Measurements from ENCODE around the gene BAIAP2.
"Not testable (repeated sequence)": the region's sequence is repeated elsewhere in the genome, so short reads cannot be mapped to it uniquely, and the experiment has no call there.

BAIAP2 gene

DNA sequence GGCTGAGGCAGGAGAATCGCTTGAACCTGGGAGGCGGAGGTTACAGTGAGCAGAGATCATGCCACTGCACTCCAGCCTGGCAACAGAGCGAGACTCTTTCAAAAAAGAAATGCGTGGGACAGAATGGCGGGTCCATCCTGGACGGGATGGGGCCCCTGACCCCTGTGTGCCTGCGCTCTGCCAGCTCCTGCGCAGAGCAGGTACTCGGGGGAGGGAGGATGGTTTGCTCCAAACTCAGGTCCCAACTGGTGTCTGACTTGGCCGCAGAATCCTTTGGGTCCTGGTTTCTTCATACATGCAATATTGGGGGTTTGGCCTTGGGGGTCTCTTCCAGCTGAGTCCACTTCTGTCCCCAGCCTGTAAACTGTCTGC is 33.0 kb upstream of the BAIAP2 start:
- DNase-seq (ENCODE audit: low read depth) = no peak

DNA sequence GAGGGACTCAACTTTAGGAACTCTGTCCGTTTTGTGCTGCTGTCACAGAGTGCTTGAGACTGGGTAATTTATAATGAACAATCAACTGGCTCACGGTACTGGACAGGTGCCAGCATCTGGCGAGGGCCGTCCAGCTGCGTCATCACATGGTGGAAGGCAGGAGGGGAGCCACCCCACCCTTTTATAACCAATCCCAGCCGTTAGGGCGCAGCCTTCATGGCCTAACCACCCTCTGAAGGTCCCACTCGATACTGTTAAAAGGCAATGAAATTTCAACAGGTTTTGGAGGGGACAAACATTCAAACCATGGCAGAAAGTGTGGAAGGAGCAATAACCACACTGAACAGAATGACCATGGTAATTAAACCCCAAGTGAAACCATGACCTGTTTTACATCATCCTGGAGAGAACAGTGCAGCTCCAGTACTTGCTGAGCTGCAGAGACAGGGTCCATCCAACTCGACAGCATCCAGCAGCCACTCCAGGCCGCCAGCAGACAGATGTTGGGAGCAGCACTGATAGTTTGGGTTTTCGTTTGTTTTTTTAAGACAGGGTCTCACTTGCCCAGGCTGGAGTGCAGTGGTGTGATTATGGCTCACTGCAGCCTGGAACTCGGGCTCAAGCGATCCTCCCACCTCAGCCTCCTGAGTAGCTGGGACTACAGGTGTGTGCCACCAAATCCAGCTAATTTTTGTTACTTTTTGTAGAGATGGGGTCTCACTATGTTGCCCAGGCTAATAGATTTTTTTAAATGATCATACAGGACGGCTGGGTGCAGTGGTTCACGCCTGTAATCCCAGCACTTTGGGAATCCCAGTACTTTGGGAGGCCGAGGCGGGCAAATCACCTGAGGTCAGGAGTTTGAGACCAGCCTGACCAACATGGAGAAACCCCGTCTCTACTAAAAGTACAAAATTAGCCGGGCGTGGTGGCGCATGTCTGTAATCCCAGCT is 32.3 kb upstream of the BAIAP2 start:
- DNase-seq (ENCODE audit: low read depth) = peak; percentile 40

DNA sequence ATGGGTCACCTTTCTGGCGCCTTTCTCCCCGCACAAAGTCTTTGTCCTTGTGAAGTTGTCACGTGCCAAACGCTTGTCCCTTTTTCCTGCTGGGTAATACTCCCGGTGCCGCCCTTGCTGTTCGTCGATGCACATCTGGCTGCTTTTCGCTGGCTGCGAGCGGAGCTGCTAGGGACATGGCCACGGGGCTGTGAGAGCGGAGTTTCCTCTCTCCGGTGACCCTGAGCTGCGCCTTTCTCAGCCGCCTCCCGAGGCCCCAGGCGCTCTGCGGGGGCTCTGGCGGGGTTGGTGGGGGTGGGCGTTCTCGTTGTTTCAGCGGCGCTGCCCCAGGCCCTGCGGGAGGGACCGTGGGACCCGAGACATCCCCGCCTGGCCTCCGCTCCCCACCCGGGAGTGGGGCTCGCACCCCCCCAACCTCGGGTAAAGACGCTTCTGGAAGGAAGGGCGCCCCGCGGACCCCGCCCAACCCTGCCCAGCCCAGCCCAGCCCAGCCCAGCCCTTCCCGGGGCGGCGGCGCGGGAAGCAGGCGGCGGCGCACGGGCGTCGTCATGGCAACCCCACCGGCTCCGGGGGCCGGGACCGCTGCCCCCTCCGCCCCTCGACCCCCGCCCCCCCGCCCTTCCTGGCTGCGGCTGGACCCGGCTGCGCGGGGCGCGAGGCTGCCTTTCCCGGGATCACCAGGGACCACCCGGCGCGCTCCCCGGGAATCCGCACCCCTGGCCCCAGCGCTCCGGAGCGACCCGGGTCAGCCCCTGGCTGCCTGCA is 31.1 kb upstream of the BAIAP2 start:
- no peak for DNase-seq (ENCODE audit: low read depth)

DNA sequence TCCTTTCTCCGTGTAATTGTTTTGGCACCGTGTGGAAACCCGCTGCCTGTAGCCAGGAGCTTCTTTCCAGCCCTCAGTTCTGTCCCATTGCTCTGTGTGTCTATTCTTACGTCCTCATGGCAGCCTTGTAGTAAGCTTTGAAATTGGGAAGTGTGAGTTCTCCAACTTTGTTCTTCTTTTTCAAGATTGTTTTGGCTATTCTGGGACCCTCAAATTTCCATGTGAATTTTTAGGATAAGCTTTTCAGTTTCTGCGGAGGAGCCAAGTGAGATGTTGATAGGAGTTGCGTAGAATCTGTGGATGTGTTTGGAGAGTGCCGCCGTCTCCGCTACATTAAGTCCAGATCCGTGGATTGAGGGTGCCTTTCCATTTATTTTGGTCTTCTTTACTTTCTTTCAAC is 28.1 kb upstream of the BAIAP2 start:
- DNase-seq (ENCODE audit: low read depth) = no peak

DNA sequence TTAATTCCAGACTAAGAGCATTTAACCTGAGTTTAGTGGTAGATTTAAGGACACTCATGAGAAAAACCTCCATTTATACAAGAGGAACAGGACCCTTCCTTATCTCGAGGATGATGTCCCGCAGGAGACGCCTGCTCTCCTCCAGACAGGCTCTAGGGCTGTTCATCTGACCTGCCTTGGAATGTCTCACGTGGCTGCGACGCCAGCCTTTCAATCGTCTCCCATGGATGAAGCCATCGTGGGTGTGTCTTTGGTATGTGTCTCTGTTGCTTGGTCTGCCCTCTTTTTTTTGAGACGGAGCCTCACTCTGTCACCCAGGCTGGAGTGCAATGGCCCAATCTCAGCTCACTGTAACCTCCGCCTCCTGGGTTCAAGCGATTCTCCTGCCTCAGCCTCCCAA is 26.8 kb upstream of the BAIAP2 start:
- DNase-seq (ENCODE audit: low read depth) = no peak

DNA sequence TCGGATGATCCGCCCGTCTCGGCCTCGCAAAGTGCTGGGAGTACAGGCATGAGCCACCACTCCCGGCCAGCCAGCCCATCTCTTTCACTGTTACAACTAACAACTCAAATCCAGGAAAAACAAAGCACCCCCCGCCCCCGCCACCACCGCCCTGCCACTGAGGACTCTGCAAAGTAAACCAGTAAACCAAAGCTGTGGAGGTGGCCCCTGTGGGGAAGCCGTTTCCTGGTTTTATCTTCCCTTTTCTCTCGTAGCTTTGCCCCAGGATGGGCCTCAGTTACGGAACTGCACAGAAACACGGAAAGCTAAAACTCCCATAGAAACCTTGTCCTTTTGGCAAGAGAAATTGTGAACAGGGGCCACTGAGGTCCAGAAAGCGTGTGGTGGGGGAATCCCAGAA is 25.8 kb upstream of the BAIAP2 start:
- no peak for DNase-seq (ENCODE audit: low read depth)

DNA sequence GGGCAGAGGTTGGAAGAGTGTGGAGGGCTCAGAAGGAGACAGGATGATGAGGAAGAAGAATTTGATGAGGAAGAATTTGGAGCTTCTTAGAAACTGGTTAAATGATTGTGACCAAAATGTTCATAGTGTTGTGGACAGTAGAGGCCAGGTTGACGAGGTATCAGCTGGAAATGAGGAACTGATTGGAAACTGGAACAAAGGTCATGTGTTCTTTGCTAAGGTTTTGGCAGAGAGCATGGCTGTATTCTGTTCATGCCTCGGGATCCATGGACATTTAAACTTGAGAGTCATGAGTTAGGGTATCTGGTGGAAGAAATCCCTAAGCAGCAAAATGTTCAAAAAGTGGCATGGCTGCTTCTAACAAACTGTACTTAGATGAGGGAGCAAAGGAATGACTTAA is 24.0 kb upstream of the BAIAP2 start:
- DNase-seq (ENCODE audit: low read depth) = no peak

DNA sequence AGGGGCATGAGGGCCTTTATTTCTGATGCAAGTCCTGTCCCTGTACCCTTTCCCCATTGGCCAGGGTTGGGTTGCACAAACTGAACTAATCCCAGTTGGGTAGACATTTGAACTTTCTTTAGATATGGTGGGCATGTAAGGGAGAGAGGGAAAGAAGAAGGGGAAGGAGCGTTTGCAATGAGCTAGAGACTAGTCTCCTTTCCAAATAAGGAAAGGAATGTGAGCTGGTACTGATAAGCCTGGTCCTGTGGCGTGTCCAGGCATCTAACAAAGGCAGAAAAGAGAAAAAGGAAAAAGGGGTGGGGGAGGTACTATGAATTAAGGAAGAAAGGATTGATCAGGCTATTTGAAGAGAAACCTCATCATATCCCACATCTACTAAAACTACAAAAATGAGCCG is 23.0 kb upstream of the BAIAP2 start:
- no peak for DNase-seq (ENCODE audit: low read depth)

DNA sequence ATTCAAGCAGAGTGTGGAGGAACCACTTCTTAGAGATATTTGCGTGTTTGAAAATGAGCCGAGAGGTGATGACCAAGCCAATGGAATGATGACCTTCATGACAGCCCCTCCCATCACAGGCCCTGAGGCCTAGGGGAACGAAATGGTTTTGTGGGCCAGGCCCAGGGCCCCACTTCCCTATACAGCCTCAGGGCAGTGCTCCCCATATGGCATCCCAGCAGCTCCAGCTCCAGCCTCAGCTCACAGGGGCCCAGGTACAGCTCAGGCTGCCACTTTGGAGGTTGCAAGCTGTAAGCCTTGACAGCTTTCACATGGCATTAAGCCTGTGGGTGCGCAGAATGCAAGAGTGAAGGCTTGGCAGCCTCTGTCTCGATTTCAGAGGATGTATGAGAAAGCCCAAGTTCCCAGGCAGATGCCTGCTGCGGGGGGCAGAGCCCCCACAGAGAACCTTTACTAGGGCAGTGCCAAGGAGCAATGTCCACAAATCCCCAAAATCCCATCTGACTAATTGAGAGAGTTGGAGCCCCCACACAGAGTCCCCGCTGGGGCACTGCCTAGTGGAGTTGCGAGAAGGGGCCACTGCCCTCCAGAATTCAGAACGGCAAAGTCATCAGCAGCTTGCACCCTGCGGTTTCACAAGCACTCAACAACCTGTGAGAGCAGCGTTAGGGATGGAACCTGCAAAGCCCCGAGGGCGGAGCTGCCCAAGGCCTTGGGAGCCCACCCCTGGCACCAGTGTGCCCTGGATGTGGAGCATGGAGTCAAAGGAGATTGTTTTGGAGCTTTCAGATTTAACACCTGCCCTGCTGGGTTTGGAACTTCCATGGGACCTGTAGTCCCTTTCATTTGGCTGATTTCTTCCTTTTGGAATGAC is 22.1 kb upstream of the BAIAP2 start:
- no peak for DNase-seq (ENCODE audit: low read depth)

DNA sequence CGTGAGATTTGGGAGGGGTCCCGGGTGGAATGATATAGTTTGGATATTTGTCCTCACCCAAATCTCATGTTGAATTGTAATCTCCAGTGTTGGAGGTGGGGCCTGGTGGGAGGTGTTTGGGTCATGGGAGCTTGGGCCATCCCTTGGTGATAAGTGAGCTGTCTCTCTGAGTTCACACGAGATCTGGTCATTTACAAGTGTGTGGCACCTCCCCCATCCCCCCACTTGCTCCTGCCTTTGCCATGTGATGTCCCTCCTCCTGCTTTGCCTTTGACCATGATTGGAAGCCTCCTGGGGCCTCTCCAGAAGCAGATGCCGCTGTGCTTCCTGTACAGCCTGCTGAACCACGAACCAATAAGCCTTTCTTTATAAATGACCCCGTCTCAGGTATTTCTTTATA is 21.3 kb upstream of the BAIAP2 start:
- DNase-seq (ENCODE audit: low read depth) = no peak

DNA sequence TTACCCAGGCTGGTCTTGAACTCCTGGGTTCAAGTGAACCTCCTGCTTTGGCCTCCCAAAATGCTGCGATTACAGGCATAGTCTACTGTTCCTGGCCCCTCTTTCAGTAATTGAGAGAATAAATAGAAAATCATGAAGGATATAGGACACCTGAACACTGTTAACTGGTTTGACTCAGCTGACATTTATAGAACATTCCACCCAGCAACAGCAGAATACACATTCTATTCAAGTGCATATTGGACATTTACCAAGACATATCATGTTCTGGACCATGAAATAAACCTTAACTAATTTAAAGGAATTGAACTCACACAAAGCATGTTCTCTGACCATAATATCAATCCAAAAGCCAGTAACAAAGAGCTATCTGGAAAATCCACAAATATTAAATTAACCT is 19.8 kb upstream of the BAIAP2 start:
- DNase-seq (ENCODE audit: low read depth) = no peak

DNA sequence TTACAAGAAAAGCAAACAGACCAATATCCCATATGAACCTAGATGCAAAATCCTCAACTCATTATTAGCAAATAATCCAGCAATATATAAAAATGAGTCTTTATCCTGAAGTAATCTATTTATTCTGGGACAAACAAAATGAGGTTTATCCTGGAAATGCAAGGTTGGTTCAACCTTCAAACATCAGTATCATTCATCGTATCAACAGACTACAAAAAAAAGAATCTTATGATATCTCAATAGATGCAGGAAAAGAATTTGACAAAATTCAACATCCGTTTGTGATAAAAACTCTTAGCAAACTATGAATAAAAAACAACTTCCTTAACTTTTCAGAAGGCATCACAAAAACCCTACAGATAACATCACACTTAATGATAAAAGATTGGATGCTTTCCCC is 18.4 kb upstream of the BAIAP2 start:
- no peak for DNase-seq (ENCODE audit: low read depth)

DNA sequence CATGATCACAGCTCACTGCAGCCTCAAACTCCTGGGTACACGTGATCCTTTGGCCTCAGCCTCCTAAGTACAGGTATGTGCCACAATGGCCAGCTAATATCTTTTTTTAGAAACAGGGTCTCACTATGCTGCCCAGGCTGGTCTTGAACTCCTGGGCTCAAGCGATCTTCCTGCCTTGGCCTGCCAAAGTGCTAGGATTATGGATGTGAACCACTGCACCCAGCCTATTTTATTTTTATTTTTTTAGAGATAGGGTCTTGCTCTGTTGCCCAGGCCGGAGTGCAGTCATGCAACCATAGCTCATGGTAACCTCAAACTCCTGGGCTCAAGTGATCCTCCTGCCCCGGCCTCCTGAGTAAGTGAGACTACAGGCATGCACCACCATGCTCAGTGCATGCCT is 17.6 kb upstream of the BAIAP2 start:
- DNase-seq (ENCODE audit: low read depth) = not testable (repeated sequence)

DNA sequence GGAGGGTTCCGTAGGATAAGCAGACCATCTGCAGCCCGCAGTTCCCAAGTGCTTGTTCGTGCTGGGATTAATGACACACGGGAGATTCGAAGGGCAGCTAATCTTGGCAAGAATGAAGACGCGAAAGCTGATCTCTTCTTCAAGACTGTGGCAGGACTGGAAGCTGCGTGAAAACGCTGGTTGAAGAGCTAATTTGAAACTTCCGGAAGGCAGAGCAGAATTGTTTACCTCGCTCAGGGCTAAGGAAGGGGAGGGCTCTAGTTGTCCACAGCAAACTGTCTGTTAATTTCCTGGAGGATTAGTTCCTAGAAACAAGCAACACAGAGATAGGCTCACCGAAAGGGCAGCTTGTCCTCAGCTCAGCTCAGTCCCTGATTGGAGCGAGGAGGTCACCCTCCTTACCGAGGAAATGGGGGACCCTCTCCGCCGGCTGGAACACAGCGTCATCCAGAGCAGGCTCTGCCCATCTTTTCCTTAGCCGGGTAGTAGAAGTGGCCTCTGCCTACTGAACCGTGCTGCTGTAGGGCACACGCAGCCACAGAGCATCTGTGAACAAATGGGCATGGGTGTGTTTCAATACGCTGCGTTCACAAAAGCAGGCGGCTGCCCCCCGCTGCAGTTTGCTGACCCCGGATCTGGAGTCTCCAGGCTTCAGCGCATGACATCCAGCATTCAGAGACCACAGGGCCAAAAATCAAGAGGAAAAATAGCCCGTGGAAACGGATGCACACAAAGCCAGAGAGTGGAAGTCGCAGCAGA is 16.7 kb upstream of the BAIAP2 start:
- no peak for DNase-seq (ENCODE audit: low read depth)

DNA sequence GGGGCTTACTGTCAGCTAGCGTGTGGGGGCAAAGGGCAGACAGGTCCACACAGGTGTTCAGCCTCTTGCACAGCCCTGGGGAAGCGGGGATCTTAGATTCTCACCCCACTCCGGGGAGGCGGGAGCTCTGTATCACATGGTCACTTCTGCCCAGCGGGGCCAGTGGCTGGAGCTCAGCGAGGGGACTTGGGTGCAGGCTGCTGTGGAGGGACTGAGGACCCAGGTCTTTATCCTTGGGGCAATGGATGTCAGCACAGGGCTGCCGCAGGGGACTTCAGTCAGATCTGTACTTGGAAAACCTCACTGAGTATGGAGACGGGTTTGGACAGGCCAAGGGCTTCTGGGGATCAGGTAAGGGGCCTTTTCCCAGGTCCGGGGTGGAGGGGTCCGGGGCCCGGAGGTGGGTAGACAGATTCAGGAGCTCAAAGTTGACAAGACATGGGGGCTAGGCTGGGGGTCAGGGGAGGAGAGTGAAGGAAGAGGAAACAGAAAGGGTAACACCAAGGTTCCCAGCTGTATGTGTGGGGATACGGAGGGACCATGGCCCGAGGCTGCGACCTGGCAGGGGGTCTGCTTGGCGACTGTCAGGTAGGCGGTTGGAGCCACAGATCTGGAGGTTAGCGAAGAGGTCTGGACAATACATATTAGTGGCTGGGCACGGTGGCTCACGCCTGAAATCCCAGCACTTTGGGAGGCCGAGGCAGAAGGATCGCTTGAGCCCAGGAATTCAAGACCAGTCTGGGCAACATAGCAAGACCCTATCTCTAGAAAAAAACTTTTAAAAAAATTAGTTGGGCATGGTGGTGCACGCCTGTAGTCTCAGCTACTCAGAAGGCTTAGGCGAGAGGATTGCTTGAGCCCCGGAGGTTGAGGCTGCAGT is 15.1 kb upstream of the BAIAP2 start:
- no peak for DNase-seq (ENCODE audit: low read depth)

DNA sequence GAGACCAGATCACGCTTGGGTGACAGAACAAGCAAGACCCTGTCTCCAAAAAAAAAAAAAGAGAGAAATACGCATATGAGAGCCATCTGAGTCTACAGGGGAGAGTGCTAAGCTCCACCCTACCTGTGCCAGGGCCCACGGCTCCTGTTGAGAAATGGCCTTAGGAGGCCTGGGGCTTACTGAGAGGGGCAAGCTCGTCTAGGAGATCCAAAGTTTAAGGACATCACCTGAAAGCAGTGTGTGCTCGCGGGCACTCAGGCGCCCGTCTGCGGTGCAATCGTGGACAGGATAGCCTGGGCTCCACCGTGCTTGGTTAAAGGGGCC is 14.5 kb upstream of the BAIAP2 start:
- no peak for DNase-seq (ENCODE audit: low read depth)

DNA sequence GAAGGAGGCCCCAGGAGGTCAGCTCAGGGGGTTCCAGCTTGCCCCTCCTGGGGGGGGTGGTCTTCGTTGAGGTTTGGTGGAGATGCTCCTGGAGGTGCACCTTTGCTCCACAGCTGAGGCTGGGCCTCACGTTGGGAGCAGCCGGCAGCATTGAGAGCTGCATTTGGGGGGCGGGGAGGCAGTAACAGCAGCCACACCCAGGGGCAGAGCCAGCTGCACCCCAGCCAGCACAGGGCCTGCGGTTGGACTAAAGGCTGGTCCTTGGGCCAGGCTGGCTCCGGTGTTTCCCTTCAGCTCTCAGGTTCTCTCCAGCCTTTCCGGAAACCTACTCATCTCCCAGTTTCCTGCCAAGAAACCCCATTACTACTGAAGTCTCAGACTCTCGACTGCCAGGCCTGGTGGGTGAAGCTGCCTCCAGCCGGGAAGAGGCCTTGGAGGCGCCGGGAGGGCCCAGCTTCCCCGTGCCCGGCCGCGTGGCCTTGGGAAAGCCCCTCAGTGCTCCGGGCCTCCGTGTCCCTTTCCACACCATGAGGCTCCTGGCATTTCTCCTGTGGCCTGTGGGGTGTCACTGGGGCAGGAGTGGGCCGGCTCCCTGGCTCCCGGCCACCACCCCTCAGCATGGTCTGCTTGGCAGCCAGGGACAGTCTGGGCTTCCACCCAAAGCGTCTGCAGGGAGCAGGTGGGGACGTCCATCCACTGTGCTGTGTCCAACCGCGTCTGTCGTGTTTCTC is 14.0 kb upstream of the BAIAP2 start:
- no peak for DNase-seq (ENCODE audit: low read depth)

DNA sequence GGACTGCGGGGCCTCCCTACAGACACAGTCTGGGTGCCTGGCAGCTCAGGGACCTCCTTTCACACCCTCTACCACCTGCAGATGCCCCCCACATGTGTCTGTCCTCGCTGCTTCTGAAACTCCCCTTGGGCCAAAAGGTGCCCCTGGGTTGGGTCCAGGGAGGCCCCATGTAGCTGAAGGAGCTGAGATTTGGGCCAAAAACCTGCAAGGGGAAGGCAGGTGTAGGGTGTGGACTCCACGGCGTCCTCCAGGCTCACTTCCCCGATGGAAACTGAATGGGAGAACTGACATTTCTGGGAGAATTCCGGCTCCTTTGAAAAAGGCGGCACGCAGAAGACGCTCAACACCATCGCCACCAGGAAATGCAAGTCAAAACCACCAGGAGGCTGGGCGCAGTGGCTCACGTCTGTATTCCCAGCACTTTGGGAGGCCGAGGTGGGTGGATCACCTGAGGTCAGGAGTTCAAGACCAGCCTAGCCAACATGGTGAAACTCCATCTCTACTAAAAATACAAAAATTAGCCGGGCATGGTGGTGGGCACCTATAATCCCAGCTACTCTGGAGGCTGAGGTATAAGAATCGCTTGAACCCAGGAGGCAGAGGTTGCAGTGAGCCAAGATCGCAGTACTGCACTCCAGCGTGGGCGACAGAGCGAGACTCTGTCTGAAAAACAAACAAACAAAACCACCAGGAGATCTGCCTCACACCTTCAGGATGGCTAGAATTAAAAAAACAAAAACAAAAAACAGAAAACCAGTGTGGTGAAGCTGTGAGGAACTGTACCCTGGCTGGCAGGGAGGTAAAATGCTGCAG is 13.2 kb upstream of the BAIAP2 start:
- DNase-seq (ENCODE audit: low read depth) = no peak

DNA sequence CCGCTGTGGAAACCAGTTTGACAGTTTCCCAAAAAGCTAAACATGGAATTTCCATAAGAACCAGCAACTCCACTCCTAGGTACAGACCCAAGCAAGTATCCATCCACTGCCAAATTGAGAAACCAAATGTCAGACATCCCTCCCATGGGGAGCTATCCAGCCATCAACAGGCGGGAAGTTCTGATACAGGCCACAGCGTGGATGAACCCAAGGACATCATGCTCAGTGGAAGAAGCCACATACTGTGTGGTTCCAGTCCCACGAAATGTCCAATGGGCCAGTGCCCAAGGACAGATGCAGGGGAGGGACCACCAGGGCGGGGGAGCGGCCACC is 12.6 kb upstream of the BAIAP2 start:
- DNase-seq (ENCODE audit: low read depth) = no peak

Data from stromal cell of bone marrow (primary cell).